ENCODE results near the gene TNFAIP8. TPM values are rescaled to one million over a fixed set of nuclear protein-coding genes. Genes with fewer than 3 reads are reported as not detected.

Gene TNFAIP8
- total RNA-seq, 1 donor from 2014 or later = 34.4 TPM

GRCh38 chr5:119370486-119370885 is 14.7 kb downstream of the TNFAIP8 start:
- peaks cover 55% of the 10 kb centered on the region for H3K4me1 ChIP-seq

GRCh38 chr5:119371146-119371545 is 15.3 kb downstream of the TNFAIP8 start:
- Histone ChIP-seq H3K36me3 (no peaks in the 10 kb centered on the region), H3K27ac (no peak overlapping the region), H3K27me3 (no peaks in the 10 kb centered on the region), H3K9me3 (no peaks in the 10 kb centered on the region), H3K4me1 (peaks cover 48% of the 10 kb centered on the region), H3K4me3 (no peak overlapping the region)
- TF ChIP-seq, protein P1, sequence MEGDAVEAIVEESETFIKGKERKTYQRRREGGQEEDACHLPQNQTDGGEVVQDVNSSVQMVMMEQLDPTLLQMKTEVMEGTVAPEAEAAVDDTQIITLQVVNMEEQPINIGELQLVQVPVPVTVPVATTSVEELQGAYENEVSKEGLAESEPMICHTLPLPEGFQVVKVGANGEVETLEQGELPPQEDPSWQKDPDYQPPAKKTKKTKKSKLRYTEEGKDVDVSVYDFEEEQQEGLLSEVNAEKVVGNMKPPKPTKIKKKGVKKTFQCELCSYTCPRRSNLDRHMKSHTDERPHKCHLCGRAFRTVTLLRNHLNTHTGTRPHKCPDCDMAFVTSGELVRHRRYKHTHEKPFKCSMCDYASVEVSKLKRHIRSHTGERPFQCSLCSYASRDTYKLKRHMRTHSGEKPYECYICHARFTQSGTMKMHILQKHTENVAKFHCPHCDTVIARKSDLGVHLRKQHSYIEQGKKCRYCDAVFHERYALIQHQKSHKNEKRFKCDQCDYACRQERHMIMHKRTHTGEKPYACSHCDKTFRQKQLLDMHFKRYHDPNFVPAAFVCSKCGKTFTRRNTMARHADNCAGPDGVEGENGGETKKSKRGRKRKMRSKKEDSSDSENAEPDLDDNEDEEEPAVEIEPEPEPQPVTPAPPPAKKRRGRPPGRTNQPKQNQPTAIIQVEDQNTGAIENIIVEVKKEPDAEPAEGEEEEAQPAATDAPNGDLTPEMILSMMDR (IDR thresholded peaks at IDR 0.05) = no peak
- TF ChIP-seq POLR2A (IDR thresholded peaks at IDR 0.05) (no peak), POLR2AphosphoS5 (IDR thresholded peaks at IDR 0.05; ENCODE audit: insufficient read depth in 1 of 2, low read depth in 1 of 2) (no peak)
- intact Hi-C loops (cut with DNase I) = no loop called here
- DNase-seq (ENCODE audit: extremely low spot score in 2 of 2) = no peak

More at GRCh38 chr5:119370486-119370885, 14.7 kb downstream of the TNFAIP8 start:
- DNase-seq (ENCODE audit: extremely low spot score in 2 of 2) = no peak
- Histone ChIP-seq H3K36me3 (no peaks in the 10 kb centered on the region), H3K27me3 (no peaks in the 10 kb centered on the region), H3K27ac (no peak overlapping the region), H3K4me3 (no peak overlapping the region), H3K9me3 (no peaks in the 10 kb centered on the region)
- intact Hi-C loops (cut with DNase I) = no loop called here
- TF ChIP-seq, protein P1 (IDR thresholded peaks at IDR 0.05) = no peak
- TF ChIP-seq POLR2A (IDR thresholded peaks at IDR 0.05) (no peak), POLR2AphosphoS5 (IDR thresholded peaks at IDR 0.05; ENCODE audit: insufficient read depth in 1 of 2, low read depth in 1 of 2) (no peak)

DNA sequence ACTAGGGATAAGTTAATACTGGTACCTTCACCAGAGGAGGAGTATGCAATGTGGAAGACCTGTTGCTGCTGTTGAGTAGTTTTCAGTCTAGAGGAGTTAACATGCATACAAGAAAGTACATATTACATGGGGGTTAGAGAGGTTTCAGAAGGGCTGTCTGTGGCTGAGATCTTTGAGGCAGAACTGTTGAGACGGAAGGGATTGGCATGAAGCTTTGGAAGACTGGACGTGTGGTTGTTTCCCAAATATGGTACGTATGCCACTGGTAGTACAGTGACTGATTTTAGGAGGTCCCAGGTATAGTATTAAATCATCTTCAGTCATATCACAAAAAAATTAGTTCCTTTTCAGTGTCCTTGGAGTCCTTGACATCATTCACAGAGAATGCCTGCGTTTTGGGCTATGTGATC is 17.6 kb downstream of the TNFAIP8 start:
- Histone ChIP-seq H3K4me3 (no peak overlapping the region), H3K4me1 (peaks cover 35% of the 10 kb centered on the region), H3K36me3 (no peaks in the 10 kb centered on the region), H3K27ac (no peak overlapping the region), H3K9me3 (no peaks in the 10 kb centered on the region), H3K27me3 (no peaks in the 10 kb centered on the region)
- intact Hi-C loops (cut with DNase I) = no loop called here
- no peak for DNase-seq (ENCODE audit: extremely low spot score in 2 of 2)
- TF ChIP-seq POLR2A (IDR thresholded peaks at IDR 0.05) = no peak
- TF ChIP-seq, protein P1 (IDR thresholded peaks at IDR 0.05) = no peak
- no peak for TF ChIP-seq POLR2AphosphoS5 (IDR thresholded peaks at IDR 0.05; ENCODE audit: insufficient read depth in 1 of 2, low read depth in 1 of 2)

- Histone ChIP-seq H3K27me3 (no peaks in the 10 kb centered on the region), H3K27ac (no peak overlapping the region), H3K4me1 (peaks cover 28% of the 10 kb centered on the region), H3K4me3 (no peak overlapping the region), H3K36me3 (no peaks in the 10 kb centered on the region), H3K9me3 (no peaks in the 10 kb centered on the region)
- intact Hi-C loops (cut with DNase I) = no loop called here
- DNase-seq (ENCODE audit: extremely low spot score in 2 of 2) = no peak
- TF ChIP-seq POLR2A (IDR thresholded peaks at IDR 0.05) (no peak), POLR2AphosphoS5 (IDR thresholded peaks at IDR 0.05; ENCODE audit: insufficient read depth in 1 of 2, low read depth in 1 of 2) (no peak)
- TF ChIP-seq, protein P1 (IDR thresholded peaks at IDR 0.05) = no peak
Observed at GRCh38 chr5:119374901-119375300, 19.1 kb downstream of the TNFAIP8 start.

DNA sequence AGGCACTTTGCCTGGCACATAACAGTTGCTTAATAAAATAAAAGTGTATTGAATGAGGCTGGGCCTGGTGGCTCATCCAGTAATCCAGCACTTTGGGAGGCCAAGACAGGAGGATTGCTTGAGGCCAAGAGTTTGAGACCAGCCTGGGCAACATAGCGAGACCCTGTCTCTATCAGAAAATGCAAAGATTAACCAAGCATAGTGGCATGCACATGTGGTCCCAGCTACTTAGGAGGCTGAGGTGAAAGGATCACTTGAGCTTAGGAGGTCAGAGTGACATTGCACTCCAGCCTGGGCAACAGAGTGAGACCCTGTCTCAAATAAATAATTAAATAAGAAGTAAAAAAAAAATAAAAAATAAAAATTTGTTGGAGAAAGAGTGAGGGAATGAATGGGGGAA is 21.2 kb downstream of the TNFAIP8 start:
- TF ChIP-seq POLR2AphosphoS5 (IDR thresholded peaks at IDR 0.05; ENCODE audit: insufficient read depth in 1 of 2, low read depth in 1 of 2) (no peak), POLR2A (IDR thresholded peaks at IDR 0.05) (no peak)
- TF ChIP-seq, protein P1 (IDR thresholded peaks at IDR 0.05) = no peak
- H3K4me3 ChIP-seq = no peak overlapping the region
- DNase-seq (ENCODE audit: extremely low spot score in 2 of 2) = peak in 1 of 2 donors; percentile 25
- H3K36me3 ChIP-seq = no peaks in the 10 kb centered on the region
- H3K4me1 ChIP-seq = peaks cover 20% of the 10 kb centered on the region
- H3K9me3 ChIP-seq = no peaks in the 10 kb centered on the region
- no peak overlapping the region for H3K27ac ChIP-seq
- intact Hi-C loops (cut with DNase I) = no loop called here
- no peaks in the 10 kb centered on the region for H3K27me3 ChIP-seq

All from vagina (tissue), 2 donors.